ENCODE measurements around the gene LMBRD2.

- TF ChIP-seq ZNF384 (IDR thresholded peaks at IDR 0.05) (no peak), FOXM1 (IDR thresholded peaks at IDR 0.05; ENCODE audit: borderline replicate concordance) (no peak), SP1 (IDR thresholded peaks at IDR 0.05) (no peak), TARDBP (IDR thresholded peaks at IDR 0.05) (no peak), BHLHE40 (IDR thresholded peaks at IDR 0.05; ENCODE audit: borderline replicate concordance) (no peak), NFRKB (IDR thresholded peaks at IDR 0.05) (no peak), FOXK2 (IDR thresholded peaks at IDR 0.05) (no peak), FOXA1 (IDR thresholded peaks at IDR 0.05) (no peak), L3MBTL2 (conservative IDR thresholded peaks at IDR 0.05) (no peak), ELF4 (IDR thresholded peaks at IDR 0.05) (no peak), CTBP1 (IDR thresholded peaks at IDR 0.05; ENCODE audit: borderline replicate concordance) (no peak), SUZ12 (IDR thresholded peaks at IDR 0.05) (no peak), LEF1 (IDR thresholded peaks at IDR 0.05; ENCODE audit: borderline replicate concordance) (no peak), HDGF (IDR thresholded peaks at IDR 0.05; ENCODE audit: borderline replicate concordance) (no peak)
These were observed 47.9 kb upstream of the LMBRD2 start for GRCh38 chr5:36199620-36200019.
